Gastroesophageal sphincter (tissue), 4 donors: ENCODE data around the gene DYNC1LI1. TPM values are rescaled to one million over a fixed set of nuclear protein-coding genes. Genes with fewer than 3 reads are reported as not detected.

ENCODE experiments used
- ATAC-seq: fragments of 150-250 bp; one replicate; pipeline ENCODE4 v1.9.1; 2016; ENCODE audit warnings: mild to moderate bottlenecking, moderate library complexity
- H3K27ac ChIP-seq, 4 donors: fragments of 200-600 bp; sonication (generic) in 3 of 4; 1 replicate in 3 of 4; 2 replicates in 1 of 4; pipeline ENCODE4 v1.5.1; 2016 to 2019
- H3K27me3 ChIP-seq: fragments of 200-600 bp; sonication (generic); one replicate; pipeline ENCODE4 v1.5.1; 2019
- H3K36me3 ChIP-seq, 2 donors: fragments of 200-600 bp; sonication (generic); one replicate each; pipeline ENCODE4 v1.5.1; 2019; ENCODE audit warnings: control low read depth in 1 of 2
- H3K4me1 ChIP-seq, 3 donors: fragments of 200-600 bp; sonication (generic); 1 replicate in 2 of 3; 2 replicates in 1 of 3; pipeline ENCODE4 v1.5.1; 2016 to 2019; ENCODE audit warnings: control low read depth in 2 of 3
- H3K4me3 ChIP-seq, 2 donors: fragments of 200-600 bp; sonication (generic); one replicate each; pipeline ENCODE4 v1.5.1; 2019; ENCODE audit warnings: mild to moderate bottlenecking in 1 of 2, moderate library complexity in 1 of 2
- H3K9me3 ChIP-seq, 3 donors: fragments of 200-600 bp; sonication (generic); one replicate each; pipeline ENCODE4 v1.5.1; 2017 to 2019; ENCODE audit warnings: control low read depth in 2 of 3
- EP300 ChIP-seq: sonication (generic); formaldehyde crosslinking; IDR thresholded peaks from one replicate; pipeline ENCODE4 v1.6.1; 2017; ENCODE audit warnings: antibody characterized with exemption, mild to moderate bottlenecking
- POLR2A ChIP-seq, 2 donors: fragments of 450-650 bp; IDR thresholded peaks; one replicate each; pipeline ENCODE4 v1.6.1; 2017; ENCODE audit warnings: antibody characterized with exemption in 2 of 2, mild to moderate bottlenecking in 2 of 2, moderate library complexity in 1 of 2
- POLR2AphosphoS5 ChIP-seq: sonication (generic); formaldehyde crosslinking; IDR thresholded peaks from one replicate; pipeline ENCODE4 v1.6.1; 2017; ENCODE audit warnings: antibody characterized with exemption
- WGBS, 2 donors: methylation state at CpG; one replicate each; pipeline ENCODE4 v1.1.5; 2018; ENCODE audit warnings: low coverage in 1 of 2; 5-methylcytosine and 5-hydroxymethylcytosine counted together
- total RNA-seq, 4 donors: library from RNA; depleted of rRNA; stranded (reverse); fragments of >200 nt; gene quantifications; one replicate each; pipeline ENCODE4 v1.1.0, GENCODE V29; 2016
- TF ChIP-seq, protein P1 (sequence below), 4 experiments: fragments of 200-600 bp in 2 of 4; fragments of 450-650 bp in 2 of 4; sonication (generic) in 1 of 4; IDR thresholded peaks; one replicate each; pipeline ENCODE4 v1.5.1; 2017 to 2019; ENCODE audit warnings: antibody characterized with exemption in 4 of 4, mild to moderate bottlenecking in 2 of 4, moderate library complexity in 2 of 4

Gene DYNC1LI1
- total RNA-seq, 4 donors from 2014 or later: 29.1 to 75.6 (median 36.3) TPM

DNA sequence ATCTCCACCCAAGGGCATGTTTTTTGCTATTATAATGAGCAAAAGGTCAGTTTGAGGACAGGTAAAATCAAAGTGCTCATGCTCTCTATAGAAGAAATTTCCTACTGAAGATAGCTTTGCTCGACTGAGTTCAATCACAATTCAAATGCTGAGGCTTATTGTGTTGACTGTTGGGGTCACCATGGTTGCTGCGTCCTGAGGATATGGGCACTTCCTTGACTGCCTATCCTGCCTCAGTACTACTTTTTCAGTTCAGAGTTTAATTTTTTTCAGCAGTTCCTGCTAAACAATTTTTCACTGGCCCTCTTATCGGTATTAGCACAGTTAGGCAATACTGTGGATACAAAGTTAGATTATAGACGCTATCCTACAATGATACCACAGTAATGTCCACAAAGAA, 64.2 kb downstream of the DYNC1LI1 start:
- TF ChIP-seq POLR2A (IDR thresholded peaks at IDR 0.05) (no peak), POLR2AphosphoS5 (no peak), EP300 (no peak)
- TF ChIP-seq, protein P1, sequence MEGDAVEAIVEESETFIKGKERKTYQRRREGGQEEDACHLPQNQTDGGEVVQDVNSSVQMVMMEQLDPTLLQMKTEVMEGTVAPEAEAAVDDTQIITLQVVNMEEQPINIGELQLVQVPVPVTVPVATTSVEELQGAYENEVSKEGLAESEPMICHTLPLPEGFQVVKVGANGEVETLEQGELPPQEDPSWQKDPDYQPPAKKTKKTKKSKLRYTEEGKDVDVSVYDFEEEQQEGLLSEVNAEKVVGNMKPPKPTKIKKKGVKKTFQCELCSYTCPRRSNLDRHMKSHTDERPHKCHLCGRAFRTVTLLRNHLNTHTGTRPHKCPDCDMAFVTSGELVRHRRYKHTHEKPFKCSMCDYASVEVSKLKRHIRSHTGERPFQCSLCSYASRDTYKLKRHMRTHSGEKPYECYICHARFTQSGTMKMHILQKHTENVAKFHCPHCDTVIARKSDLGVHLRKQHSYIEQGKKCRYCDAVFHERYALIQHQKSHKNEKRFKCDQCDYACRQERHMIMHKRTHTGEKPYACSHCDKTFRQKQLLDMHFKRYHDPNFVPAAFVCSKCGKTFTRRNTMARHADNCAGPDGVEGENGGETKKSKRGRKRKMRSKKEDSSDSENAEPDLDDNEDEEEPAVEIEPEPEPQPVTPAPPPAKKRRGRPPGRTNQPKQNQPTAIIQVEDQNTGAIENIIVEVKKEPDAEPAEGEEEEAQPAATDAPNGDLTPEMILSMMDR (IDR thresholded peaks at IDR 0.05): no peak
- Histone ChIP-seq H3K4me3 (no peak overlapping the region), H3K36me3 (no peaks in the 10 kb centered on the region), H3K4me1 (peaks cover 0 to 10% (median 0%) of the 10 kb centered on the region in 3 donors), H3K27me3 (no peaks in the 10 kb centered on the region), H3K9me3 (no peaks in the 10 kb centered on the region), H3K27ac (no peak overlapping the region)
- WGBS, 2 donors: 84 to 85% methylated on average over 3 to 4 of the region's 4 CpGs
- no peak for ATAC-seq

DNA sequence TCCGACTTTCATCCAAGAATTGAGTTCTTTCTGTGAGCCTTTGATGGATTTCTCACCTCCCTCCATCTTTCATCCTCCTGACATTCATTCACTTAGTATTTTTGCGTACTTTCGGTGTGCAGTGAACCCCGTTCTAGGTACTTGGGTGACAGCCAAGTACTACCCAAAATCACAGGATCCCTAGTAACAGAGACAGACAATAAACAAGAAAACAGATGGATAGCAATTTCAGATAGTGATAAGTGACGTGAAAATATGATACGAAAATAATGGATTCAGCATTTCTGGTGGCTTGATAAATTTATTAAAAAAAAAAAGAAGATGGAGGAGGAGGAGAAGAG, 67.7 kb downstream of the DYNC1LI1 start:
- Histone ChIP-seq H3K27ac (peak overlapping the region; percentile 74 to 98 (median 96)), H3K4me3 (peak overlapping the region; percentile 52 to 81), H3K4me1 (peaks cover 0 to 29% (median 0%) of the 10 kb centered on the region in 3 donors), H3K27me3 (no peaks in the 10 kb centered on the region), H3K36me3 (no peaks in the 10 kb centered on the region), H3K9me3 (no peaks in the 10 kb centered on the region)
- no peak for ATAC-seq
- TF ChIP-seq POLR2A (IDR thresholded peaks at IDR 0.05) (no peak), EP300 (no peak)
- TF ChIP-seq, protein P1 (IDR thresholded peaks at IDR 0.05): no peak
- WGBS, 2 donors: 0 to 6% methylated on average over 3 to 5 of the region's 6 CpGs

DNA sequence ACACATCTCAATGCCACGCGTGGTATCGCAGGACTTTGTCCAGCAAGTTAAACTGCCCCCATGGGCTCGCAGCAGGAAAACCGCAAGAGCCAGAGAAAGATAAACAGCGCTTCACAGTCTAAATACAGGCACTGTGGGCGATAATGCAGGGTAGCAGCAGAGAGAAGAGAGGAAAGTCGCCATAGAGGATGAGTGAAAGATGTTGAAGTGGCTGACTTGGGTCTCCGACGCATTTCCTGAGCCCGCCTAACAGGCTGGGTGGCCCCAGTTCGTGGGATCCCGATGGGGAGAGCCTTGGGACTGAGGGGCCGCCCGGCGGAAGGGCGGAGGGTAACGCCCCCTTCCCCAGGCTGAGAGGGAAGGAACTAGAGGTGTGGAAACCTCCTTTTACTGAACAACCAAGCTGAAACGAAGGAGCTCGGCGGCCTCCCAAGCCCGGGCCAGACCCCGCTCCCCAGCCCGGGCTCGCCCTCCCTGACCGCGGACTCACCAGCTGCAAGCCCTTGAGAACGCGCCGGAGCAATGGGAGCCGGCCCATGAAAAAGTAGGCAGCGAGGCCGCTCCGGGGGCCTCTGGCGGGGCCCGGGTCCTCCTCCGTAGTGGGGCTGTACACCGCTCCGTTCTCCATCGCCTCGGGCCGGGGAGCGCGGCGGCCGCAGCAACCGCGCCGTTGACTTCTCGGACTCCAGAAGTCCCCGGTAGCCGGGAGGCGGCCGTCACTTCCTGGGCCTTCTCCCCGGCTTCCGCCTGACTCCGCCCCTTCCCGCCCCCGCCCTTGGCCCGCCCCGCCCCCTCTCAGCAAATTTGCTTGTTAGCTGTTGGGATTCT, 68.3 kb downstream of the DYNC1LI1 start, which contains the start of gene CMTM6:
CMTM6 (minus strand) TSS at position 735 of the 828 bp plus-strand sequence; CDS start at position 628, 107 bp downstream.
- H3K27me3 ChIP-seq: no peaks in the 10 kb centered on the region
- H3K36me3 ChIP-seq: no peaks in the 10 kb centered on the region
- H3K4me1 ChIP-seq: peaks cover 0 to 29% (median 0%) of the 10 kb centered on the region in 3 donors
- peak within 1 kb of the TSS; percentile 74 to 98 (median 96) for H3K27ac ChIP-seq
- WGBS, 2 donors: 1% methylated on average over 14 of the region's 61 CpGs; no CpG with 5 or more reads in 1 of the 2 donors
- peak; percentile 60 for TF ChIP-seq POLR2AphosphoS5
- TF ChIP-seq, protein P1 (IDR thresholded peaks at IDR 0.05): no peak
- TF ChIP-seq EP300: no peak
- TF ChIP-seq POLR2A (IDR thresholded peaks at IDR 0.05): peak; percentile 56 to 67
- H3K9me3 ChIP-seq: no peaks in the 10 kb centered on the region
- ATAC-seq: peak; percentile 93
- H3K4me3 ChIP-seq: peak within 1 kb of the TSS; percentile 52 to 81

DNA sequence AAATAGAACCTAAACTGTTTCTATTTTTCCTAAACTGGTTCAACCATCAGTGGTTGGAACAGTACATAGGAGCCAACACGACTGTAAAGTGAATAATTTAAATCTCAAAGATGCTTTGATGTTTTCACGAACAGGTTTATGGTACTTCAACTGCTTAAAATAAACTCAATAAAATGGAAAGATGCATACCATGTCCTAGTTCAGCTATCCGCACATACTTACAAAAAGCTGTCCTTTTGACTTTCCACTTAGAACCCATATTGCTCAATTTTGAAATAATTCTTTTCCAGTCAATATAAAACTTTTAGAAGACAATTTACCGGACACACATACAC, 68.9 kb downstream of the DYNC1LI1 start:
- H3K36me3 ChIP-seq: no peaks in the 10 kb centered on the region
- no peaks in the 10 kb centered on the region for H3K27me3 ChIP-seq
- ATAC-seq: no peak
- H3K4me3 ChIP-seq: peak overlapping the region; percentile 52 to 81
- 0 to 4% methylated on average over 4 of the region's 4 CpGs for WGBS, 2 donors
- H3K9me3 ChIP-seq: no peaks in the 10 kb centered on the region
- TF ChIP-seq POLR2A (IDR thresholded peaks at IDR 0.05) (no peak), POLR2AphosphoS5 (no peak), EP300 (no peak)
- TF ChIP-seq, protein P1 (IDR thresholded peaks at IDR 0.05): no peak
- peak overlapping the region; percentile 74 to 98 (median 96) for H3K27ac ChIP-seq
- H3K4me1 ChIP-seq: peaks cover 0 to 29% (median 0%) of the 10 kb centered on the region in 3 donors
